ENCODE measurements around the gene GMDS.

Gene GMDS

GRCh38 chr6:2244261-2245102, 923 bp downstream of the GMDS start:
- TF ChIP-seq CTCF (IDR thresholded peaks at IDR 0.05; ENCODE audit: low read depth, low read length) = no peak
- peak overlapping the region; percentile 93 to 95 for H3K4me3 ChIP-seq (replicated peaks in 1 of 2; ENCODE audit: low read depth in 2 of 2, low read length in 2 of 2)
- DNase-seq (ENCODE audit: low read depth in 2 of 2) = no peak

- no peak overlapping the region for H3K4me3 ChIP-seq (replicated peaks in 1 of 2; ENCODE audit: low read depth in 2 of 2, low read length in 2 of 2)
- no peak for DNase-seq (ENCODE audit: low read depth in 2 of 2)
- TF ChIP-seq CTCF (IDR thresholded peaks at IDR 0.05; ENCODE audit: low read depth, low read length) = no peak
Observed at GRCh38 chr6:2242311-2242710, 3.1 kb downstream of the GMDS start.

GRCh38 chr6:2240961-2241360, 4.4 kb downstream of the GMDS start:
- no peak for TF ChIP-seq CTCF (IDR thresholded peaks at IDR 0.05; ENCODE audit: low read depth, low read length)
- no peak overlapping the region for H3K4me3 ChIP-seq (replicated peaks in 1 of 2; ENCODE audit: low read depth in 2 of 2, low read length in 2 of 2)
- DNase-seq (ENCODE audit: low read depth in 2 of 2) = no peak

- no peak overlapping the region for H3K4me3 ChIP-seq (replicated peaks in 1 of 2; ENCODE audit: low read depth in 2 of 2, low read length in 2 of 2)
- no peak for TF ChIP-seq CTCF (IDR thresholded peaks at IDR 0.05; ENCODE audit: low read depth, low read length)
- DNase-seq (ENCODE audit: low read depth in 2 of 2) = peak; percentile 91 to 94
Observed at GRCh38 chr6:2237001-2237400, 8.4 kb downstream of the GMDS start.

- H3K4me3 ChIP-seq (replicated peaks in 1 of 2; ENCODE audit: low read depth in 2 of 2, low read length in 2 of 2) = no peak overlapping the region
- DNase-seq (ENCODE audit: low read depth in 2 of 2) = no peak
- TF ChIP-seq CTCF (IDR thresholded peaks at IDR 0.05; ENCODE audit: low read depth, low read length) = no peak
Observed at GRCh38 chr6:2235777-2236495, 9.5 kb downstream of the GMDS start.

- TF ChIP-seq CTCF (IDR thresholded peaks at IDR 0.05; ENCODE audit: low read depth, low read length) = no peak
- H3K4me3 ChIP-seq (replicated peaks in 1 of 2; ENCODE audit: low read depth in 2 of 2, low read length in 2 of 2) = no peak overlapping the region
Observed at GRCh38 chr6:2232445-2232844, 13.0 kb downstream of the GMDS start.

More at GRCh38 chr6:2232445-2232844, 13.0 kb downstream of the GMDS start:
- DNase-seq (ENCODE audit: low read depth in 2 of 2) = no peak
